GM19193 (cell line): ENCODE results near the gene SLC25A21.

Source experiments
- POLR2A ChIP-seq: IDR thresholded peaks from 4 replicates; pipeline ENCODE4 v1.6.1; 2011; ENCODE audit not compliant: insufficient read depth, insufficient read length; ENCODE audit errors: extremely low read depth

SLC25A21 gene

DNA sequence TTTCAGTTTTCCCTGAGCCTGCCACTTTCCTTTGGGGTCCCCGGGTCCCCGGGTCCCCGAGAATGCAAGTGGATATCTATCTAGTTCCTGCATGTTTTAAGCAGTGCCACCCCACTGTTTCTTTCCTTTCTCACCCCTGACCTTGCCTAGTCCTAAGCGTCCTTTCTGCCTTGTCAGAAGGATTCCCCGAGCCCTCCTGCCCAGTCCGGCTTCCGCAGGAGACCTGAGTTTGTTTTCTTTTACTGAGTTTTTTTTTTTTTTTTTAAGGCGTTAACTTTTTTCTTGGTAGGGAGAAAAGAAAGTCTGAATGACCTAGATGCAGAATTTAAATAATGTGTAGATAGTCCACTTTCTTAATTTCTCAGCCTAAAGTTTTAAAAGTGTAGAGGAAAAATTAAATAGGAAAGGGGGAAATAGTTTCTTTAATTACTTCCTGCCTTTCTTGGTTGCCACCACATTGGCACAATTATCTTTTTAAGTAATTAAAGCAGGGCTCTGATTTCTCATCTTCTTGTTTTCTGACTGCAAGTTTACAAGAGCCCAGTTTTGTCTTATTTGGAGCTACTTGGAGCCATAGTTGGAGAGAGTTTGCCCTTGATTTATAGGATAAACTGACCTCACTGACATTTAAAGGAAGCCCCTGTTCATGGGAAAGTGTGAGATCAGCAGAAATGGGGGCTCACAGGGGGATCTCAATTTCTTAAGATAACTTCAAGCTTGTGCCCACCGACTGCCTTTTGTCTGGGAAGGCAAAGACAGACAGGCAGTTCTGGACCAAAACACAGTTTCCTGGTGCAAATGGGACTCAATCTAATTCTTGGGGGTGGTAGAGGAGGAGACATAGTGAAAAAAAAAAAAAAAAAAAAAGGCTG is 507.8 kb downstream of the SLC25A21 start:
- TF ChIP-seq POLR2A, result no peak

DNA sequence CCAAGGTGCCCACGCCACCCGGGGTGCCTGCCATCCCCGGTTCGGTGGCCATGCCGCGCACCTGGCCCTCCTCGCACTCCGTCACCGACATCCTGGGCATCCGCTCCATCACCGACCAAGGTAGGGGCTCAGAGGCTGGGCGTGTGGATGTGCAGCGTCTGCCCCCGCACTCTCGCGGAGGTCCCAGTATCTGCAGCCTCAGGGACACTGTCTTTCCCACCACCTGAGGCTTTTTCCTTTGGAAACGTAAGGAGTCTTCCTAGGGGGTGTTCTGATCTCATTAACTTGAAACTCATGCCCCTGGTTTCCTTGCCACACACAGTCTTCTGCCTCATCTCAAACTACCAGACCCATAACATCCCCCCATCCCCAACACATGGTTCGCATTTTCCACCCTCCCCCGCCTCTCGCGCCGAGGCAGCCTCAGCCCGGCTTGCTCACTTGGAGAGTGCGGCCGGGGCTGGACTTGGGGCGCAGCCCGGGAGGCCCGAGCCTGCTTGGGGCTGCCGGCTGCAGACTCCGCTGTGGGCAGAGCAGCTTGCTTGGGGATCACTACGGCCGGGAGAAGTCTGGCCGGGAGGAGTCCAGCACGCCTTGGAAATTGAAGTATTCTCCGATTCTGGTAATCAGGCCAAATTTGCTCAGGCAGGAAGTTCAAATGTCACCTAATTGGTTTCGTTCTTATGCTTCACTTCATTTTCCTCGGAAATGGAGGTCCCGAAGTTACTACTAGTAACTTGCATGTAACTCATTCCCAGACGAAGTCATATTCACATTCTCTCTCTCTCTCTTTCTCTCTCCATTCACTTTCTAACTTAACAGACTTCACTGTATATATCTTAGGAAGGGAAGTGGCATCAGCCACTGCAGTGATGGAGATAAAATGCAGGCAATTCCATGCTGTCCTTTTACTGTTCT is 508.7 kb downstream of the SLC25A21 start:
- TF ChIP-seq POLR2A, result no peak

DNA sequence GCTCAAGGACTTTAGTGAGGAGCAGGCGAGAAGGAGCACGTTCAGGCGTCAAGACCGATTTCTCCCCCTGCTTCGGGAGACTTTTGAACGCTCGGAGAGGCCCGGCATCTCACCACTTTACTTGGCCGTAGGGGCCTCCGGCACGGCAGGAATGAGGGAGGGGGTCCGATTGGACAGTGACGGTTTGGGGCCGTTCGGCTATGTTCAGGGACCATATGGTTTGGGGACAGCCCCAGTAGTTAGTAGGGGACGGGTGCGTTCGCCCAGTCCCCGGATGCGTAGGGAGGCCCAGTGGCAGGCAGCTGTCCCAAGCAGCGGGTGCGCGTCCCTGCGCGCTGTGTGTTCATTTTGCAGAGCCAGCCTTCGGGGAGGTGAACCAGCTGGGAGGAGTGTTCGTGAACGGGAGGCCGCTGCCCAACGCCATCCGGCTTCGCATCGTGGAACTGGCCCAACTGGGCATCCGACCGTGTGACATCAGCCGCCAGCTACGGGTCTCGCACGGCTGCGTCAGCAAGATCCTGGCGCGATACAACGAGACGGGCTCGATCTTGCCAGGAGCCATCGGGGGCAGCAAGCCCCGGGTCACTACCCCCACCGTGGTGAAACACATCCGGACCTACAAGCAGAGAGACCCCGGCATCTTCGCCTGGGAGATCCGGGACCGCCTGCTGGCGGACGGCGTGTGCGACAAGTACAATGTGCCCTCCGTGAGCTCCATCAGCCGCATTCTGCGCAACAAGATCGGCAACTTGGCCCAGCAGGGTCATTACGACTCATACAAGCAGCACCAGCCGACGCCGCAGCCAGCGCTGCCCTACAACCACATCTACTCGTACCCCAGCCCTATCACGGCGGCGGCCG is 509.6 kb downstream of the SLC25A21 start:
- no peak for TF ChIP-seq POLR2A

DNA sequence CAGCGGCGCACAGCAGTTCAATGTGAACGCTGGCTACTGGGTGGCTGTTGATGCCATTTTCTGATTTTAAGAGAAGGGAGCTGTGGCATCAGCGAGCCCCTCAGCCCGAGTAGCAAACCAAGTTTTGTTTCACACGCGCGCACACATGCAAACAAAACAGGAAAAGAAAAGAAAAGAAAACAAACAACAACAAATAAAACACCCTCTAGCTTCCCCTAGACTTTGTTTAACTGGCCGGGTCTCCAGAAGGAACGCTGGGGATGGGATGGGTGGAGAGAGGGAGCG is 510.2 kb downstream of the SLC25A21 start:
- no peak for TF ChIP-seq POLR2A

GRCh38 chr14:36661506-36662257 is 510.7 kb downstream of the SLC25A21 start, which contains the start of gene PAX9:
TSS of gene PAX9 (plus strand) at chr14:36661860. CDS start at chr14:36662090, 230 bp downstream.
- TF ChIP-seq POLR2A, result no peak

GRCh38 chr14:36660736-36661505 is 511.5 kb downstream of the SLC25A21 start:
- no peak for TF ChIP-seq POLR2A

DNA sequence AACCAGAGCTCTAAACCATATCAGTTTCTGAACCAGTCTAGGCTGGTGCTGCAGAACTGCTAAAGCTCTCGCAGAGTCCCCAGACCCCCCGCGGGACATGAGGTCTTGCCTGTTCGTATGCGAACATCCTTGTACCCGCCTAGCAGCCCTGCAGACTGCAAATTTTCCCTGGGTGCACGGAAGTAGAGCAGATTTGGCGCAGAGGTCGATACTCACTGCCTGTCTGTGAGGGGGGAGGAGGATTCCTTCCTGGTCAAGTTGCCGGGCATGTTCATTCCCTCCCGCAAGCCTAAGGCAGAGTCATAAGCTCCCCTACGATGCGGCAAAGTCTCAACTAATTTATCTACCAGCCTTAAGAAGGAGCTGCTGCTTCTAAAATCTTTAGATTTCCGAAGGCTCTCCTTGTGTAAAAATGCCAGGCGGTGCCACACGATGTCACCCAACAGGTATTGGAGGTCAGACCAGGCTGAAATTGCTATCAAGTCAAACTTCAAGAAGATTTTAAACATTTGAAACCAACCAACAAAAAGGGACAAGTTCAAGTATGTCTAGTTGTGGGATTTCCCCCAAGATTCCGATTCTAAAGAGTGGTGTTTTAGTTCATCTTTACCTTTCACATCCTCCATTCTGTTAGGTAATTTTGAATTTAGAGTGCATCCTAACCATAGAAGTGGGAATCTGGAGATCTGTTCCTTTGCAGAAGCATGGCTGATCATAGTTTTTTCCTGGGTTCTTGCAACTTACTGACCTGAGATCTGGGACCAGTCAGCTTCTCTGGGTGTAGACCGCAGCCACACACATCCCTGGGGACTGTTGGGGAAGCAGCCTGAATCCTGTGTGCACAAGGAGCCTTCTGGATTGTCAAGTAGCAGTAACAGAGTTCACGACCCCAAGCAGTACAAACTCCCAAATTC is 512.3 kb downstream of the SLC25A21 start:
- TF ChIP-seq POLR2A, result no peak

DNA sequence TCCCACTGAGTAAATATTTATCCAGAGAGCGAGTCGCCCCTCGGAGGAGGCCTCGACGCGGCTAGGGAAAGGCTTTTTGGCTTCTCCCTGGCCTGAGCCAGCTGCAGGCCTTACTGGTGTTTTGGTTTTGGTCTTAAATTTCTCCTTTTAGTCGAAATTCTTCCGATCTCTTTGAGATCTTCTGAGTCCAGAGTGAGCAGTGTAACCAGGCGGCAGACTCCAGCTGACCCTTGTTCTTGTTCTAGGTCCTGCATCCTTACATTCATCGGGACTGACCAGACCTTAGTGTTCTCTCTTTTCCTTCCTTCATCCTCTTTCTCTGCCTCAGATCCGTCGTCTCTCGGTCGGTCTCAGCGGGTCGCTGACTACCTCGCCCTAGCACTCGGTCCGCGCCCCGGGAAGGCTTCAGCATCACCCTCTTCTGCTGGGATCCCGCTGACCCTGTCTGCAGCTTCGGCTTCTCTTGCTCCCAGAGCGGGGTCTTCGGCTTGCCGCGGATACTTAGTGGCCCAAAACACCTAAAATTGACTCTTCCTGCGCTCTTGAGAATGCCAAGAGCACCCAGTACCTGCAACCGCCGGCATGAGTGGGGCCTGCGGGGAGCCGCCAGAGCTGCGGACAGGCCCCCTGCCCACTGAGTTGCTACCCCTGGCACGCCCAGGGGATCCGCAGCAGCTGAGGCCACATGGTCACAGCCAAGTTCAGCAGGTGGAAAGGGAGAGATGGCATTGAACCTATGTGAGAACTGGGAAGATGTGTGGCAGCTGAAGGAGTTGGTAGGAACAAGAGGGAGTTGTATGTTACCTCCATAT is 513.2 kb downstream of the SLC25A21 start:
- TF ChIP-seq POLR2A, result no peak

DNA sequence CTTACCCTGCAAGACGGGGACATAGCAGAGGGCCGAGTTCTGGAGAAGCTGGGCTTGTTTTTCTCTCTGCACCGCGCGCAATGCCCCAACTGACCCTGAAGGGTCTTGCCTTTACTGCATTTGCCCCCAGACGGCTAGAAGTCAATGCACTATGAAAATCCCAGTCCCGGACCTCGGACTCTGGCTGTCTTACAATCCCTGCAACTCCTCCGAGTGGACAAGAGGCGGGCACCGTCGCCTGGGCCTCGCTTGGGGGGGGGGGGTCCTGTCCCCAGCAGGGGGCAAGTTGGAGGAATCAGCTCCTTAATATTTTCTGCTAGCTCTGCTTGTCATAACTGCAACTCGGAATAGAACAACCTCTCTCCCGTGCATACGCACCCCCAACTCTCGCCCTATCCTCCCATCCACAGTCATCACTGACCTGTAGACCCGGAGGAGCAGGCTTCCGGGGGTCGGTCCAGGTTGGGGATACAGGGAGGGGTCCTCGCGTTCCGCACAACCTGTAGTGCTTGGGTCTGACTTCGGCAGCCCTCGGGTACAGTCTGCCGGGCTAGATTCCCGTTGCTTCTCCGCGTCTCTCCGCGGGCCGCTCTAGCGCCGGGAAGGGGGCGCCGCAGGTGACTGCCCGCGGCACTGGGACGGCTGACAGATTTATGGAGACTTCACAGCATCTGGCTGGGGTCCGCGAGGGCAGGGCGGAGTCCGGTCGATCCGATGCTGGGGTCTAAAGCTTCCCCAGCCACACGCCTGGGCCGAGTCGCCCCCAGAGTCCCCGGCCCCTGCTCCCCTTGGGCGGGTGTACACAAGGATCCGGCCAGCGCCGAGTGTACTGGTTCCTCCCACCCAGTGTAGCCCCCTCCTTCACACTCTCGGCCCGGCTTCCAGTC is 514.0 kb downstream of the SLC25A21 start:
- TF ChIP-seq POLR2A, result no peak

GRCh38 chr14:36657399-36658122 is 514.8 kb downstream of the SLC25A21 start:
- TF ChIP-seq POLR2A, result no peak

- no peak for TF ChIP-seq POLR2A
Measured at GRCh38 chr14:36656687-36657398, 515.6 kb downstream of the SLC25A21 start.
